Activated naive CD4-positive, alpha-beta T cell treated with anti-CD3 and anti-CD28 coated beads for 36 hours (primary cell): ENCODE measurements around the gene RPGR. TPM values are rescaled to one million over a fixed set of nuclear protein-coding genes. Genes with fewer than 3 reads are reported as not detected.

ENCODE experiments used
- CTCF ChIA-PET: fragments of 350-600 bp; sonication (Branson Sonifier 250); formaldehyde crosslinking; loops from one replicate; lab custom pipeline; 2021; ENCODE audit warnings: antibody characterized with exemption; lab: Charles Lee
- DNase-seq: peaks from one replicate; pipeline ENCODE4 v3.0.0-alpha.2; 2020
- H3K27ac Mint-ChIP-seq: one replicate; pipeline ENCODE4 v1.8.0; 2021; ENCODE audit warnings: mild to moderate bottlenecking, mixed read lengths
- H3K27me3 Mint-ChIP-seq: one replicate; pipeline ENCODE4 v1.8.0; 2021; ENCODE audit warnings: low read depth, mixed read lengths
- H3K36me3 Mint-ChIP-seq: one replicate; pipeline ENCODE4 v1.8.0; 2021; ENCODE audit warnings: low read depth, mixed read lengths
- H3K4me1 Mint-ChIP-seq: one replicate; pipeline ENCODE4 v1.8.0; 2021; ENCODE audit warnings: low read depth, mixed read lengths
- H3K4me3 Mint-ChIP-seq: one replicate; pipeline ENCODE4 v1.8.0; 2021; ENCODE audit warnings: mild to moderate bottlenecking, moderate library complexity, mixed read lengths
- H3K9me3 Mint-ChIP-seq: one replicate; pipeline ENCODE4 v1.8.0; 2021; ENCODE audit warnings: mixed read lengths
- intact Hi-C: fragments of 100-400 bp; cut with micrococcal nuclease; formaldehyde crosslinking; loops from one replicate; pipeline ENCODE4 v1.15.1; 2023
- total RNA-seq, 2 experiments: library from RNA; stranded (reverse); gene quantifications; one replicate each; pipeline ENCODE4 v1.2.3, GENCODE V29; 2021

The RPGR gene
- total RNA-seq, 2 experiments from 2014 or later: 6.5 to 7.4 TPM

- CTCF ChIA-PET: no interaction called here
- Mint-ChIP-seq H3K27me3 (no peaks in the 10 kb centered on the region), H3K4me1 (no peaks in the 10 kb centered on the region), H3K4me3 (no peak overlapping the region), H3K27ac (no peak overlapping the region), H3K9me3 (no peaks in the 10 kb centered on the region), H3K36me3 (peaks cover 3% of the 10 kb centered on the region)
- DNase-seq: no peak
- intact Hi-C loops: no loop called here
Observed at GRCh38 chrX:38276089-38276488, 51.2 kb downstream of the RPGR start.

DNA sequence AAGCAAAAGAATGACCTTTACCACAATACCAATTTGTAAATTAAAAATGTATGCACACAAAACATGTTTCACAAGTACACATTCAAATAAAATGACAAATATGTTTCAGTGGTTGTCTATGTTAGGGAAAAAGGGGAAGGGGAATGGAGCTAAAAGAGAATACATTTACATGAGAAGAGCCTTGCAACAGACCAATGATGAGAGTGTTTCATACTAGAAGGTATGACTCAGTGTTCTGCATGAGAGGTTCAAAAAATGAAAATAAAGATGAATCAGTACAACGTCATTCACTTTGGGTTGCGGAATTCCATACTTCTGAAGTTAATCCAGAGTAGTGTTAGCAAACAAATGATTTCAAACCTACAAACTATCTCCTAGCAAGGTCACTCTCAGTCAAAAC lies 51.7 kb downstream of the RPGR start:
- intact Hi-C loops: no loop called here
- H3K9me3 Mint-ChIP-seq: no peaks in the 10 kb centered on the region
- H3K4me1 Mint-ChIP-seq: peaks cover 2% of the 10 kb centered on the region
- DNase-seq: no peak
- no peak overlapping the region for H3K4me3 Mint-ChIP-seq
- H3K36me3 Mint-ChIP-seq: peaks cover 8% of the 10 kb centered on the region
- no peaks in the 10 kb centered on the region for H3K27me3 Mint-ChIP-seq
- CTCF ChIA-PET: no interaction called here
- no peak overlapping the region for H3K27ac Mint-ChIP-seq

DNA sequence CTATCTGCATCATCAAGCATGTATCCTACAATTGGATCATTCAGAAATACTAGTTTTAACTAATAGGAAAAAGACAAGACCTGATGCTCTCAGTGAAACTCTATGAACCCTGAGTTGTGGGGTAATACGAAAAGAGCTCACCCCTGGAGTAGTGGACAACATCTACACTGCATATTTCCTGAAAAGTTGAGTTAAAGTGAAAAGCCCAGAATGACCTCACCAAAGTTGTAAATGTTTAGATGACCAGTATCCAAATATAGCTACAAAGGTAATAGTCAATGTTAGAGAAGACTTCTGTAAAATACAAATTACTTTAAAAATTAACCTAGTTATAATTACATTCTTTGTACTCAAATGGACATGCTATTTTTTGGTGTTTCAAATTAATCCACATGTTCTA lies 53.9 kb downstream of the RPGR start:
- H3K27ac Mint-ChIP-seq: no peak overlapping the region
- intact Hi-C loops: no loop called here
- H3K36me3 Mint-ChIP-seq: peaks cover 9% of the 10 kb centered on the region
- peaks cover 2% of the 10 kb centered on the region for H3K4me1 Mint-ChIP-seq
- no peak overlapping the region for H3K4me3 Mint-ChIP-seq
- no peaks in the 10 kb centered on the region for H3K9me3 Mint-ChIP-seq
- H3K27me3 Mint-ChIP-seq: no peaks in the 10 kb centered on the region
- CTCF ChIA-PET: interaction anchor here (0.7 kb wide), 1 partner anchor 21 kb away, joined by 3 read pairs; no protein-coding TSS in a partner anchor
- no peak for DNase-seq

- H3K9me3 Mint-ChIP-seq: no peaks in the 10 kb centered on the region
- CTCF ChIA-PET: no interaction called here
- H3K36me3 Mint-ChIP-seq: peaks cover 10% of the 10 kb centered on the region
- no peak for DNase-seq
- H3K27me3 Mint-ChIP-seq: no peaks in the 10 kb centered on the region
- H3K27ac Mint-ChIP-seq: no peak overlapping the region
- intact Hi-C loops: no loop called here
- H3K4me3 Mint-ChIP-seq: no peak overlapping the region
- H3K4me1 Mint-ChIP-seq: peaks cover 2% of the 10 kb centered on the region
Observed at GRCh38 chrX:38271154-38271716, 56.1 kb downstream of the RPGR start.

- DNase-seq: no peak
- peaks cover 7% of the 10 kb centered on the region for H3K36me3 Mint-ChIP-seq
- CTCF ChIA-PET: interaction anchor here (0.8 kb wide), 1 partner anchor 10 kb away, joined by 4 read pairs; no protein-coding TSS in a partner anchor
- H3K27me3 Mint-ChIP-seq: no peaks in the 10 kb centered on the region
- H3K4me1 Mint-ChIP-seq: peaks cover 2% of the 10 kb centered on the region
- intact Hi-C loops: no loop called here
- H3K27ac Mint-ChIP-seq: no peak overlapping the region
- H3K4me3 Mint-ChIP-seq: no peak overlapping the region
- H3K9me3 Mint-ChIP-seq: no peaks in the 10 kb centered on the region
Observed at GRCh38 chrX:38268011-38268410, 59.3 kb downstream of the RPGR start.

GRCh38 chrX:38262715-38263620 lies 64.3 kb downstream of the RPGR start:
- intact Hi-C loops: no loop called here
- Mint-ChIP-seq H3K9me3 (no peaks in the 10 kb centered on the region), H3K36me3 (no peaks in the 10 kb centered on the region), H3K27me3 (no peaks in the 10 kb centered on the region), H3K4me3 (no peak overlapping the region), H3K4me1 (no peaks in the 10 kb centered on the region), H3K27ac (no peak overlapping the region)
- CTCF ChIA-PET: no interaction called here
- DNase-seq: no peak

- intact Hi-C loops: loop anchor here (2.0 kb wide), 1 partner anchor 67 kb away; the partner anchor contains the start of gene RPGR
- CTCF ChIA-PET: no interaction called here
- Mint-ChIP-seq H3K36me3 (no peaks in the 10 kb centered on the region), H3K27me3 (no peaks in the 10 kb centered on the region), H3K4me3 (no peak overlapping the region), H3K27ac (no peak overlapping the region), H3K9me3 (no peaks in the 10 kb centered on the region), H3K4me1 (no peaks in the 10 kb centered on the region)
- DNase-seq: peak; percentile 6
Observed at GRCh38 chrX:38260231-38260630, 67.1 kb downstream of the RPGR start.

GRCh38 chrX:38256019-38256418 lies 71.3 kb downstream of the RPGR start:
- H3K27me3 Mint-ChIP-seq: no peaks in the 10 kb centered on the region
- H3K4me3 Mint-ChIP-seq: no peak overlapping the region
- H3K27ac Mint-ChIP-seq: no peak overlapping the region
- CTCF ChIA-PET: no interaction called here
- no peaks in the 10 kb centered on the region for H3K4me1 Mint-ChIP-seq
- intact Hi-C loops: no loop called here
- DNase-seq: no peak
- H3K9me3 Mint-ChIP-seq: no peaks in the 10 kb centered on the region
- no peaks in the 10 kb centered on the region for H3K36me3 Mint-ChIP-seq

GRCh38 chrX:38249965-38250364 lies 77.3 kb downstream of the RPGR start:
- H3K27ac Mint-ChIP-seq: no peak overlapping the region
- no peaks in the 10 kb centered on the region for H3K9me3 Mint-ChIP-seq
- no peaks in the 10 kb centered on the region for H3K27me3 Mint-ChIP-seq
- no peaks in the 10 kb centered on the region for H3K4me1 Mint-ChIP-seq
- intact Hi-C loops: no loop called here
- H3K4me3 Mint-ChIP-seq: no peak overlapping the region
- DNase-seq: no peak
- H3K36me3 Mint-ChIP-seq: no peaks in the 10 kb centered on the region
- CTCF ChIA-PET: no interaction called here

DNA sequence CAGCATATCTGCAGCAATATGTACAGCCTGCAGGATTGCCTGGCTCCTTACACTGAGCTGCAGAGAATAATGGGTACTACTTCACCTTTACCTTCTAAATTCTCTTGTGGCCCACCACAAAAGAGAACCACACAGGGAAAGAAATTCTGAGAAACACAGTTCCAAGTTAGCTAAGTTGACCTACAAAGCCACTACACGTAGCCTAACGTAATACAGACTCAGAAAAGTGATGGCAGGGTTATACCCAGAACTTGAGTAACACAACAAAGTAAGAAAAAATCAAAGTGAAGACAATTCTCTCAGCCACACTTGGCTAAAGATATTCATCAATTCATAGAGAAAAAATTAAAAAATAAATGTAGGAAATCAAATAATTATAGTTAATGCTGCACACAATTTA lies 80.3 kb downstream of the RPGR start:
- no peaks in the 10 kb centered on the region for H3K4me1 Mint-ChIP-seq
- no peaks in the 10 kb centered on the region for H3K27me3 Mint-ChIP-seq
- no peak overlapping the region for H3K4me3 Mint-ChIP-seq
- no peaks in the 10 kb centered on the region for H3K36me3 Mint-ChIP-seq
- intact Hi-C loops: no loop called here
- CTCF ChIA-PET: interaction anchor here (0.6 kb wide), 1 partner anchor 943 kb away, joined by 3 read pairs; no protein-coding TSS in a partner anchor
- no peak for DNase-seq
- H3K27ac Mint-ChIP-seq: no peak overlapping the region
- H3K9me3 Mint-ChIP-seq: no peaks in the 10 kb centered on the region

- Mint-ChIP-seq H3K4me1 (no peaks in the 10 kb centered on the region), H3K27ac (no peak overlapping the region), H3K9me3 (no peaks in the 10 kb centered on the region), H3K36me3 (no peaks in the 10 kb centered on the region), H3K4me3 (no peak overlapping the region), H3K27me3 (peaks cover 4% of the 10 kb centered on the region)
- CTCF ChIA-PET: no interaction called here
- DNase-seq: no peak
- intact Hi-C loops: no loop called here
Observed at GRCh38 chrX:38240541-38240940, 86.8 kb downstream of the RPGR start.

GRCh38 chrX:38236901-38237615 lies 90.3 kb downstream of the RPGR start:
- H3K4me3 Mint-ChIP-seq: no peak overlapping the region
- H3K9me3 Mint-ChIP-seq: no peaks in the 10 kb centered on the region
- H3K36me3 Mint-ChIP-seq: no peaks in the 10 kb centered on the region
- H3K27ac Mint-ChIP-seq: no peak overlapping the region
- H3K4me1 Mint-ChIP-seq: no peaks in the 10 kb centered on the region
- CTCF ChIA-PET: no interaction called here
- DNase-seq: no peak
- intact Hi-C loops: no loop called here
- H3K27me3 Mint-ChIP-seq: peaks cover 7% of the 10 kb centered on the region
